ENCODE results near the gene CNTN5. TPM values are rescaled to one million over a fixed set of nuclear protein-coding genes. Genes with fewer than 3 reads are reported as not detected.

The CNTN5 gene
- total RNA-seq, 1 donor from 2014 or later, result 3.2 TPM

DNA sequence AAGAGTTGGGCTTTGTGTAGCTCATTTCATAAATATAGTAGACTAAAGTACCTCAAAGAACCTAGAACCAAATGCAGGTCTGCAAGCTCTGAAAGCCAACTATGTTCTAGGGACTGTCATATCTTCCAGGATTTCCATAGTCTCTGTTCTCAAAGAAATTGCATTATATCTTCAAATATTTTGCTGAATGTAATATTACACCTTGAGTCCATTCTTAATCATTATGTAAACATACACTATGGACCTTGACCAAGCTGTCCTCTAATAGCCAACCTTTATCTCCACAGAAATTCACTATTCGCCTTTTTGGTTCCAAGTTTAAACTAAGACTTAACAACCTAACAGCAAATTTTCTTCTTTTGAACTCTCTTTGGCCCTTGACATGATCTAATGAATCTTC is 987.7 kb downstream of the CNTN5 start:
- H3K27ac Mint-ChIP-seq, result no peak overlapping the region
- H3K27me3 Mint-ChIP-seq, result no peaks in the 10 kb centered on the region
- DNase-seq (ENCODE audit: extremely low spot score, unreplicated experiment), result no peak
- H3K4me1 Mint-ChIP-seq (ENCODE audit: unreplicated experiment), result peaks cover 15% of the 10 kb centered on the region
- no peak overlapping the region for H3K4me3 Mint-ChIP-seq
- no peaks in the 10 kb centered on the region for H3K36me3 Mint-ChIP-seq
- TF ChIP-seq, protein P1, sequence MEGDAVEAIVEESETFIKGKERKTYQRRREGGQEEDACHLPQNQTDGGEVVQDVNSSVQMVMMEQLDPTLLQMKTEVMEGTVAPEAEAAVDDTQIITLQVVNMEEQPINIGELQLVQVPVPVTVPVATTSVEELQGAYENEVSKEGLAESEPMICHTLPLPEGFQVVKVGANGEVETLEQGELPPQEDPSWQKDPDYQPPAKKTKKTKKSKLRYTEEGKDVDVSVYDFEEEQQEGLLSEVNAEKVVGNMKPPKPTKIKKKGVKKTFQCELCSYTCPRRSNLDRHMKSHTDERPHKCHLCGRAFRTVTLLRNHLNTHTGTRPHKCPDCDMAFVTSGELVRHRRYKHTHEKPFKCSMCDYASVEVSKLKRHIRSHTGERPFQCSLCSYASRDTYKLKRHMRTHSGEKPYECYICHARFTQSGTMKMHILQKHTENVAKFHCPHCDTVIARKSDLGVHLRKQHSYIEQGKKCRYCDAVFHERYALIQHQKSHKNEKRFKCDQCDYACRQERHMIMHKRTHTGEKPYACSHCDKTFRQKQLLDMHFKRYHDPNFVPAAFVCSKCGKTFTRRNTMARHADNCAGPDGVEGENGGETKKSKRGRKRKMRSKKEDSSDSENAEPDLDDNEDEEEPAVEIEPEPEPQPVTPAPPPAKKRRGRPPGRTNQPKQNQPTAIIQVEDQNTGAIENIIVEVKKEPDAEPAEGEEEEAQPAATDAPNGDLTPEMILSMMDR (conservative IDR thresholded peaks at IDR 0.05), result no peak
- H3K9me3 Mint-ChIP-seq, result no peaks in the 10 kb centered on the region

DNA sequence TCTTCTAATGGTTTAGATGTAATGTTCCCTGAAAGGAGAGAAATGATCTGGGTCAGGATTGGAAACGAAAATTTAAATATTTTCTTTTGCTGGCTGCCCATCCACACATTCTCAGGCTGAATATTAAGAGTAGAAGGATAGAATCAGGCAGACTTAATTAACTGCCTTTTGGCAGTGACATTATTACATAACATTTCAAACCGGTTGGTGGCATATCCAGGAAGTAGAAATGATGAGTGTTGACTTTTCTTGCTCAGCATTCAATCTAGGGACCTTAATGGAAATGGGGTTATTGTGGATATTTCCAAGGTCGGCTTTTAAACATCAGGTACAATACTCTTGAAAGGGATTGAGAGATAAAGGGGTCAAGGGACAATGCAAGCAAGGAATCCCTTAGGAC is 989.0 kb downstream of the CNTN5 start:
- Mint-ChIP-seq H3K27me3 (no peaks in the 10 kb centered on the region), H3K27ac (no peak overlapping the region), H3K4me3 (no peak overlapping the region), H3K36me3 (no peaks in the 10 kb centered on the region), H3K4me1 (ENCODE audit: unreplicated experiment) (peaks cover 15% of the 10 kb centered on the region), H3K9me3 (no peaks in the 10 kb centered on the region)
- TF ChIP-seq, protein P1 (conservative IDR thresholded peaks at IDR 0.05), result no peak
- no peak for DNase-seq (ENCODE audit: extremely low spot score, unreplicated experiment)

DNA sequence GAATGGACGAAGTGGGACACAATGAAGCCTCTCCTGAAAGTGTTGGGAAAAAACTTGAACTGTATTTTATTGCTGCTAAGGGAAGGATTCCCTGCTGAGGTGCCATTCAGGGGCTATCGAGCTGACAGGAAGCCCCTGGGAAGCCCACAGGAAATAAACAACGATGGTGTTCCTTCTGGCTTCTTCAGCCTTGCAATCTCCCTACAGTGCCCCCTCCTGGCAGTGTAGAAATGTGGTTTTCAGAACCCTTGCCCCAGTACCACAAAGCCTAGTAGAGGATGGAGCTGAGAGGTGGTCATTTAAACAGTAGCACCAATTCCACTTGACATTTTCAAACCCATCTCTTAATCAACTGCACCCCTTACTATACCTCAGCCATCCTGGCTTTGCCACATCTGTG is 989.6 kb downstream of the CNTN5 start:
- DNase-seq (ENCODE audit: extremely low spot score, unreplicated experiment), result no peak
- H3K9me3 Mint-ChIP-seq, result no peaks in the 10 kb centered on the region
- no peaks in the 10 kb centered on the region for H3K27me3 Mint-ChIP-seq
- TF ChIP-seq, protein P1 (conservative IDR thresholded peaks at IDR 0.05), result no peak
- H3K36me3 Mint-ChIP-seq, result no peaks in the 10 kb centered on the region
- H3K4me1 Mint-ChIP-seq (ENCODE audit: unreplicated experiment), result peaks cover 15% of the 10 kb centered on the region
- no peak overlapping the region for H3K4me3 Mint-ChIP-seq
- no peak overlapping the region for H3K27ac Mint-ChIP-seq

DNA sequence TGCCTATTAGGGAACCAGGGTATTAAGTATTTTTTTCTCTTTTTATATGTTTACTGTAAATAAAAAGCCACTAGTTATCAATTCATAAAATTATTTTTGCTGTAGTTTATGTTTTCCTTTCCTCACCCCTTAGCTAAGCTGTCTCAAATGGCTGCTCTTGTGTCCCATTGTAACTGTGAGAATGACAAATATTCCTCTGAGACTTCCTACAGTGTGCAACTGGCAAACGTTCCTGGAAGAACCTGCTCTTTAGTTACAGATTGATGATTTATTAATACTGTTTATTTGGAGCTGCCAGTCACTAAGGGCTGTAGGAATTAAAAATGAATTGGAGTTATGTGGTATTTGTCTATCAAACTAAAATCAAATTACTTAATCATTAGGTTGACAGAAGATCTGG is 990.9 kb downstream of the CNTN5 start:
- TF ChIP-seq, protein P1 (conservative IDR thresholded peaks at IDR 0.05), result no peak
- no peak overlapping the region for H3K4me3 Mint-ChIP-seq
- H3K36me3 Mint-ChIP-seq, result no peaks in the 10 kb centered on the region
- peaks cover 15% of the 10 kb centered on the region for H3K4me1 Mint-ChIP-seq (ENCODE audit: unreplicated experiment)
- no peak for DNase-seq (ENCODE audit: extremely low spot score, unreplicated experiment)
- no peak overlapping the region for H3K27ac Mint-ChIP-seq
- no peaks in the 10 kb centered on the region for H3K9me3 Mint-ChIP-seq
- H3K27me3 Mint-ChIP-seq, result no peaks in the 10 kb centered on the region

DNA sequence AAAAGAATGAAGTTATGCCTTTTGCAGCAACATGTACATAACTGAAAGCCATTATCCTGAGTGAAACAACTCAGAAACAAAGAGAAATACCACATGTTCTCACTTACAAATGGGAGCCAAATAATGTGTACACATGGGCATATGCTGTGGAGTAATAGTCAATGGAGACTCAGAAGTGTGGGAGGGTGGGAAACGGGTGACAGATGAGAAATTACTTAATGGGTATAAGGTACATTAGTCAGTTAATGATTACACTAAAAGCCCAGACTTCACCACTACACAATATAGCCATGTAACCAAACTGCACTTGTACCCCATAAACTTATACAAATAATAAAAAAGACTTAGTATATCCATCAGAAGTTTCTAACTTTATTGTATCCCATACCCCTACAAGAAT is 992.3 kb downstream of the CNTN5 start:
- TF ChIP-seq, protein P1 (conservative IDR thresholded peaks at IDR 0.05), result no peak
- DNase-seq (ENCODE audit: extremely low spot score, unreplicated experiment), result no peak
- Mint-ChIP-seq H3K27me3 (no peaks in the 10 kb centered on the region), H3K4me3 (no peak overlapping the region), H3K9me3 (no peaks in the 10 kb centered on the region), H3K4me1 (ENCODE audit: unreplicated experiment) (peaks cover 15% of the 10 kb centered on the region), H3K27ac (no peak overlapping the region), H3K36me3 (no peaks in the 10 kb centered on the region)

DNA sequence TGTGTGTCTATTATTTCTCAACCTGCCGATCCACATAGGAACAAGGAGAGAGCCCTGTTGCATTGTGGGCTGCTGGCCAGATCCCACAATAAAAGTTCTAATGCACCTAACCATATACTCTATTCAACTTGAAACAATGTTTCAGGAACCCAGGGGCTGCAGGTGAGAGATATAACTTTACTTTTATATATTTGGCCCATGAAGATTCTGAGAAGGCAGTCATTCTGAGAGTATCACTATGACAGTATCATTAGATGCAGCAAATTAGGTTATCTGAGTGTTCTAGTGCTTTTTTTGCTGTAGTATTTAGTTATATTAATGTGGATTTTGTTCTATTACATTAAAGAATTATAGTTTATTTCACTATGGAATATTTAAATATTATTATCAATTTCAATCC is 1011.2 kb downstream of the CNTN5 start:
- H3K4me1 Mint-ChIP-seq (ENCODE audit: unreplicated experiment), result no peaks in the 10 kb centered on the region
- no peaks in the 10 kb centered on the region for H3K36me3 Mint-ChIP-seq
- H3K27ac Mint-ChIP-seq, result no peak overlapping the region
- no peak overlapping the region for H3K4me3 Mint-ChIP-seq
- no peak for DNase-seq (ENCODE audit: extremely low spot score, unreplicated experiment)
- H3K27me3 Mint-ChIP-seq, result no peaks in the 10 kb centered on the region
- TF ChIP-seq, protein P1 (conservative IDR thresholded peaks at IDR 0.05), result no peak
- H3K9me3 Mint-ChIP-seq, result peaks cover 12% of the 10 kb centered on the region
